ENCODE results near the gene UROC1.

DNA sequence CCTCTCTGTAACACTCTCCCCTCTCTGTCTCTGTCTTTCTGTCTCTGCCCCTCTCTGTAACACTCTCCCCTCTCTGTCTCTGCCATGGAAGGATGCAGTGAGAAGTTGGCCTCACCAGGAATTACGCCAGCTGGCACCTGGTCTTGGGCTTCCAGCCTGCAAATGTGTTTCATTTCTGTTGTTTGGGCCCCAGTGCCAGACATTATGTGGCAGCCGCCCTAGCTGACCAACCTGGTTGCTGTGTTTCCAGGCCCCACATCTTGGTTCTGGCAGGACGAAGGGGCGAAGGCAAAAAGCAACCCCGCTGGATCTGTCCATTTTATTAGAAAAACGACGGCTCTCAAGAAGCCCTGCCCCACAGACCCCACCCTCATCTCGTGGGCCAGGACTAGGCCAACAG, 36.7 kb downstream of the UROC1 start:
- TF ChIP-seq TAF1 (IDR thresholded peaks at IDR 0.05; ENCODE audit: borderline replicate concordance, insufficient read depth, low read length) (no peak), SIN3A (IDR thresholded peaks at IDR 0.05; ENCODE audit: borderline replicate concordance, insufficient read depth, low read length) (no peak)
- TF ChIP-seq, protein P1, sequence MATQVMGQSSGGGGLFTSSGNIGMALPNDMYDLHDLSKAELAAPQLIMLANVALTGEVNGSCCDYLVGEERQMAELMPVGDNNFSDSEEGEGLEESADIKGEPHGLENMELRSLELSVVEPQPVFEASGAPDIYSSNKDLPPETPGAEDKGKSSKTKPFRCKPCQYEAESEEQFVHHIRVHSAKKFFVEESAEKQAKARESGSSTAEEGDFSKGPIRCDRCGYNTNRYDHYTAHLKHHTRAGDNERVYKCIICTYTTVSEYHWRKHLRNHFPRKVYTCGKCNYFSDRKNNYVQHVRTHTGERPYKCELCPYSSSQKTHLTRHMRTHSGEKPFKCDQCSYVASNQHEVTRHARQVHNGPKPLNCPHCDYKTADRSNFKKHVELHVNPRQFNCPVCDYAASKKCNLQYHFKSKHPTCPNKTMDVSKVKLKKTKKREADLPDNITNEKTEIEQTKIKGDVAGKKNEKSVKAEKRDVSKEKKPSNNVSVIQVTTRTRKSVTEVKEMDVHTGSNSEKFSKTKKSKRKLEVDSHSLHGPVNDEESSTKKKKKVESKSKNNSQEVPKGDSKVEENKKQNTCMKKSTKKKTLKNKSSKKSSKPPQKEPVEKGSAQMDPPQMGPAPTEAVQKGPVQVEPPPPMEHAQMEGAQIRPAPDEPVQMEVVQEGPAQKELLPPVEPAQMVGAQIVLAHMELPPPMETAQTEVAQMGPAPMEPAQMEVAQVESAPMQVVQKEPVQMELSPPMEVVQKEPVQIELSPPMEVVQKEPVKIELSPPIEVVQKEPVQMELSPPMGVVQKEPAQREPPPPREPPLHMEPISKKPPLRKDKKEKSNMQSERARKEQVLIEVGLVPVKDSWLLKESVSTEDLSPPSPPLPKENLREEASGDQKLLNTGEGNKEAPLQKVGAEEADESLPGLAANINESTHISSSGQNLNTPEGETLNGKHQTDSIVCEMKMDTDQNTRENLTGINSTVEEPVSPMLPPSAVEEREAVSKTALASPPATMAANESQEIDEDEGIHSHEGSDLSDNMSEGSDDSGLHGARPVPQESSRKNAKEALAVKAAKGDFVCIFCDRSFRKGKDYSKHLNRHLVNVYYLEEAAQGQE (IDR thresholded peaks at IDR 0.05; ENCODE audit: insufficient read depth in 1 of 2, low read depth in 2 of 2, low read length in 2 of 2): no peak

All from PFSK-1 (cell line).